Suprapubic skin (tissue), 4 donors: ENCODE measurements around the gene ARPP19. TPM values are rescaled to one million over a fixed set of nuclear protein-coding genes. Genes with fewer than 3 reads are reported as not detected.
"Not testable (repeated sequence)": the region's sequence is repeated elsewhere in the genome, so short reads cannot be mapped to it uniquely, and the experiment has no call there.

Experiments used
- DNase-seq, 2 donors: peaks; one replicate each; pipeline ENCODE4 v3.0.0-alpha.2; 2019; ENCODE audit warnings: low spot score in 2 of 2
- H3K27ac ChIP-seq: fragments of 200-600 bp; sonication (generic); one replicate; pipeline ENCODE4 v1.5.1; 2019
- H3K27me3 ChIP-seq: fragments of 200-600 bp; sonication (generic); one replicate; pipeline ENCODE4 v1.5.1; 2019
- H3K36me3 ChIP-seq: fragments of 200-600 bp; sonication (generic); one replicate; pipeline ENCODE4 v1.5.1; 2019
- H3K4me1 ChIP-seq: fragments of 200-600 bp; sonication (generic); one replicate; pipeline ENCODE4 v1.5.1; 2019
- H3K4me3 ChIP-seq: fragments of 200-600 bp; sonication (generic); one replicate; pipeline ENCODE4 v1.5.1; 2019; ENCODE audit warnings: mild to moderate bottlenecking
- H3K9me3 ChIP-seq: fragments of 200-600 bp; sonication (generic); one replicate; pipeline ENCODE4 v1.5.1; 2019
- EP300 ChIP-seq: sonication (generic); formaldehyde crosslinking; IDR thresholded peaks from one replicate; pipeline ENCODE4 v1.6.1; 2017; ENCODE audit warnings: antibody characterized with exemption
- POLR2A ChIP-seq, 2 donors: fragments of 450-650 bp; IDR thresholded peaks; one replicate each; pipeline ENCODE4 v1.6.1; 2017; ENCODE audit warnings: antibody characterized with exemption in 2 of 2, mild to moderate bottlenecking in 2 of 2, moderate library complexity in 2 of 2
- POLR2AphosphoS5 ChIP-seq, 3 donors: sonication (generic); formaldehyde crosslinking; IDR thresholded peaks; one replicate each; pipeline ENCODE4 v1.6.1; 2017; ENCODE audit warnings: antibody characterized with exemption in 3 of 3
- WGBS: methylation state at CpG from one replicate; pipeline ENCODE4 v1.1.5; 2018; 5-methylcytosine and 5-hydroxymethylcytosine counted together
- total RNA-seq, 4 donors: library from RNA; depleted of rRNA; stranded (reverse); fragments of >200 nt; gene quantifications; one replicate each; pipeline ENCODE4 v1.1.0, GENCODE V29; 2016
- TF ChIP-seq, protein P1 (sequence below), 2 donors: fragments of 200-600 bp in 1 of 2; fragments of 450-650 bp in 1 of 2; sonication (generic) in 1 of 2; IDR thresholded peaks; one replicate each; pipeline ENCODE4 v1.5.1; 2016 to 2019; ENCODE audit warnings: antibody characterized with exemption in 2 of 2, mild to moderate bottlenecking in 1 of 2, moderate library complexity in 1 of 2

ARPP19 gene
- total RNA-seq, 4 donors from 2014 or later: 69.5 to 96.5 (median 86.8) TPM

DNA sequence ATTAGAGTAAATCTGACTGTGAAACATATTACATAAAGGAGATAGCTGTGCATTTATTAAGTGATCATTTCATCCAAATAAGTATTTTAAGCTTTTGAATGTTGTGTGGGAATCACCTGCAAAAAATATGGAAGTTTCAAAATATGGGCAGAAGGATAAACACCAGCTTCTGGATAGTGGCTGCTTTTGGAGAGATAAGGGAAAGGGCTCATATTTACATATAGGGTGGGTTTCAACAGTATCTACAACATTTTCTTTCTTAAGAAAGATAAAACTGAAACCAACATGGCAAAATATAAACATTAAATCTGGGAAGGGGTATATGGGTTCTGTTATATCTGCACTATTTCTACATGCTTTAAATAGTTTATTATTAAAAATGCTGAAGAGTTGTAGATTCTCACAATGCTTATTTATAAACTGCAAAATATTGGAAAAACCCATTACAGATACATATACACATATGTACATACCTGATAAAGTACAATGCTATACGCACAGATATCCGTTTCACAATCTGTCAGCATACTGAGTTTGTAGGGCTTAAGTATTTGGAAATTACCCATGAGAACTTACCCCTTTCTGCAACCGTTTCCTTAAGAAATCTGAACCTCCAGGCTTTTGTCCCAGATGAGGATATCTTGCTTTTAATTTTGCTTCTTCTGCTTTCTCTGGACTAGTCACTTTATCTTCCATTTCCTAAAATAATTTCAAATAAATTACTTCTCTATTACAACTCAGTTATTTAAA lies 12.1 kb downstream of the ARPP19 start:
- Histone ChIP-seq H3K4me1 (peaks cover 28% of the 10 kb centered on the region), H3K4me3 (no peak overlapping the region), H3K27me3 (no peaks in the 10 kb centered on the region), H3K36me3 (peaks cover 24% of the 10 kb centered on the region), H3K27ac (no peak overlapping the region), H3K9me3 (no peaks in the 10 kb centered on the region)
- 86% methylated on average over 3 of the region's 3 CpGs for WGBS
- no peak for DNase-seq
- no peak for TF ChIP-seq POLR2A (IDR thresholded peaks at IDR 0.05)
- no peak for TF ChIP-seq POLR2AphosphoS5 (IDR thresholded peaks at IDR 0.05)
- TF ChIP-seq, protein P1, sequence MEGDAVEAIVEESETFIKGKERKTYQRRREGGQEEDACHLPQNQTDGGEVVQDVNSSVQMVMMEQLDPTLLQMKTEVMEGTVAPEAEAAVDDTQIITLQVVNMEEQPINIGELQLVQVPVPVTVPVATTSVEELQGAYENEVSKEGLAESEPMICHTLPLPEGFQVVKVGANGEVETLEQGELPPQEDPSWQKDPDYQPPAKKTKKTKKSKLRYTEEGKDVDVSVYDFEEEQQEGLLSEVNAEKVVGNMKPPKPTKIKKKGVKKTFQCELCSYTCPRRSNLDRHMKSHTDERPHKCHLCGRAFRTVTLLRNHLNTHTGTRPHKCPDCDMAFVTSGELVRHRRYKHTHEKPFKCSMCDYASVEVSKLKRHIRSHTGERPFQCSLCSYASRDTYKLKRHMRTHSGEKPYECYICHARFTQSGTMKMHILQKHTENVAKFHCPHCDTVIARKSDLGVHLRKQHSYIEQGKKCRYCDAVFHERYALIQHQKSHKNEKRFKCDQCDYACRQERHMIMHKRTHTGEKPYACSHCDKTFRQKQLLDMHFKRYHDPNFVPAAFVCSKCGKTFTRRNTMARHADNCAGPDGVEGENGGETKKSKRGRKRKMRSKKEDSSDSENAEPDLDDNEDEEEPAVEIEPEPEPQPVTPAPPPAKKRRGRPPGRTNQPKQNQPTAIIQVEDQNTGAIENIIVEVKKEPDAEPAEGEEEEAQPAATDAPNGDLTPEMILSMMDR (IDR thresholded peaks at IDR 0.05): no peak
- TF ChIP-seq EP300: no peak

DNA sequence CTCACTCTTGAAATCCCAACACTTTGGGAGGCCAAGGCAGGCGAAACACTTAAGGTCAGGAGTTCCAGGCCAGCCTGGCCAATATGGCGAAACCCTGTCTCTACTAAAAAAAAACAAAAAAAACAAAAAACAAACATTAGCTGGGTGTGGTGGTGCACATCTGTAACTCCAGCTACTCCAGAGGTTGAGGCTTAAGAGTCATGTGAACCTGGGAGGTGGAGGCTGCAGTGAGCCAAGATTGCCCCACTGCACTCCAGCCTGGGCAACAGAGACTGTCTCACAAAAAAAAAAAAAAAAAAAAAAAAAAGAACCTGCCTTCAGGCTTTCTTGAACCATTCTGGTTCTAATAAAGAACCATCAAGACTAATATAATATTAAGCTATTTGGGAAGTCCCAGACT lies 16.5 kb downstream of the ARPP19 start:
- H3K27ac ChIP-seq: no peak overlapping the region
- no peak for DNase-seq
- no peaks in the 10 kb centered on the region for H3K27me3 ChIP-seq
- TF ChIP-seq POLR2A (IDR thresholded peaks at IDR 0.05): no peak
- TF ChIP-seq EP300: no peak
- no peak for TF ChIP-seq POLR2AphosphoS5 (IDR thresholded peaks at IDR 0.05)
- TF ChIP-seq, protein P1 (IDR thresholded peaks at IDR 0.05): no peak
- H3K36me3 ChIP-seq: peaks cover 52% of the 10 kb centered on the region
- no peaks in the 10 kb centered on the region for H3K4me1 ChIP-seq
- 88% methylated on average over 2 of the region's 2 CpGs for whole genome bisulfite sequencing
- H3K4me3 ChIP-seq: no peak overlapping the region
- H3K9me3 ChIP-seq: no peaks in the 10 kb centered on the region

DNA sequence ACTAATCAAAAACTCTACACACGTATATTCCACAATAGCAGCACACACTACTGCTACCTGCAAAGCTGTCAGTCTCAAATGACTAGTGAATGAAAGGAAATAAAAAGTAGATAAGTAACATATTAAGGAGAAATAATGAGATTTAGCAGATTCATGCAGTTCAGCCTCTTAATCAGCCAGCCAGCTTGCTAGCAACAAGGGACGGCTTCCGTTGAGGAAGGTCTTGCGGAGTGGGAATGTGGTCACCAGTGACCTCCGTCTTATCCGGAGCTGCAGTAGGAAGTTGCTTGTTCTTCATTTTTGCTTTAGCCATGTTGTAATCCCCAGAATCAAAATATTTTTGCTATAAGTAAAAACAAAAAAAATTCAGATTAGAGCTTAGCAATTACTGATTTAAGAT lies 17.1 kb downstream of the ARPP19 start:
- DNase-seq: no peak
- H3K27me3 ChIP-seq: no peaks in the 10 kb centered on the region
- peaks cover 54% of the 10 kb centered on the region for H3K36me3 ChIP-seq
- no peaks in the 10 kb centered on the region for H3K4me1 ChIP-seq
- H3K4me3 ChIP-seq: no peak overlapping the region
- H3K9me3 ChIP-seq: no peaks in the 10 kb centered on the region
- TF ChIP-seq POLR2A (IDR thresholded peaks at IDR 0.05) (no peak), POLR2AphosphoS5 (IDR thresholded peaks at IDR 0.05) (no peak), EP300 (no peak)
- TF ChIP-seq, protein P1 (IDR thresholded peaks at IDR 0.05): no peak
- 90% methylated on average over 6 of the region's 6 CpGs for WGBS
- no peak overlapping the region for H3K27ac ChIP-seq

DNA sequence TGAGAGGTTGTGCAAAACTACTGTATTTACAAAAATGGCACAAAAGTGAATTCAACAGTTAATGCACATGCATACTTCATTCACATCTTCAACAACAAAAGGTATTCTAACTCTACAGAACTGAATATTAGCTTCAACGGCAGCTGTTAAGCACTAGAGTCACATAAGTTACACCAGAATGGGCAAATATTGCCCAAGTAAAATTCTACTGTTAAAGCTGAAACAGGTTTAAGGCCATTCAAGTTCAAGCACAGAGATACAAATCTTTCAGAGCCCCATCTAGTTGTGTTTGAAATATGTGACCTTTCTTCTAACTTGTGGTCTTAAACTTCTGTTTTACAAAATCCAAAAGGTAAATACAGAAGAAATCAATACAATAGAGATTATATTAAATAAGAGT lies 17.6 kb downstream of the ARPP19 start:
- H3K36me3 ChIP-seq: peaks cover 54% of the 10 kb centered on the region

DNA sequence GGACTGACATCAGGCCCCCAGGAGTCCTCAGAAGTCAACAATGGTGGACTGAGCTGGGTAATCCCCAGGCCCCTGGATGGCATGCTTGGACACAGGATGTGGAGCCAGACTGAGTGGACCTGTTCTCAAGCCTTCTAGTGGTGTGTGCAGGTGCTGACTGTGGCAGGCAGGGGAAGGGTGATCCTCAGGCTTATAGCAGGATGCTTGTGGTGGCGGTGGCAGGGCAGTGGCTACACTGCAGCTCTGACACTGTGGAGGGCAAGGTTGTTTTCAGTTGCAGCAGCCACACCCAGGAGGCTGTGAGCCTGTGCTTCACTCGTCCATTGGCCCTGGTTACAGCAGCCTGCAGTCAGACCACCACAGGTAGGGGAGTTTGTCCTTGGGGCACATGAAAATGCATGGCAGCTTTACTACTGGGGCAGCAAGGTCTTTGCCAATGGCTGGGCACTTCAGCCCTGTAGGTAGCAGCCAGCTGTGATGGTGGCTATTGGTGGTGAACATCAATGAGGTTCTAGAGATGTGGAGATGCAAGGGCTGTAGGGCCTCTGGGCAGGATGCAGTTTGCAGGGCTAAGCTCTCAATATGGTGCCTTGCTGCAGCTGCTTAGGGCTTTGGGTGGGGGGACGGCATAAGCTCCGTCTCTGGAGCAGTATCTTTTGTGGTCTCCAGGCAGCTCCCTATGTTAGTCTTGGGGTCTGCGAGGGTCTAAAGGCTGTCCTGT lies 22.6 kb downstream of the ARPP19 start:
- Histone ChIP-seq H3K36me3 (peaks cover 40% of the 10 kb centered on the region), H3K9me3 (no peaks in the 10 kb centered on the region), H3K4me1 (no peaks in the 10 kb centered on the region), H3K4me3 (no peak overlapping the region), H3K27me3 (no peaks in the 10 kb centered on the region), H3K27ac (no peak overlapping the region)
- 92% methylated on average over 5 of the region's 5 CpGs for WGBS
- TF ChIP-seq POLR2AphosphoS5 (IDR thresholded peaks at IDR 0.05): no peak
- TF ChIP-seq, protein P1 (IDR thresholded peaks at IDR 0.05): no peak
- TF ChIP-seq POLR2A (IDR thresholded peaks at IDR 0.05): no peak
- TF ChIP-seq EP300: no peak
- DNase-seq: no peak

More for the DNA sequence above, 17.6 kb downstream of the ARPP19 start:
- H3K9me3 ChIP-seq, DNase-seq, H3K27me3 ChIP-seq, H3K4me3 ChIP-seq, H3K27ac ChIP-seq, H3K4me1 ChIP-seq: not testable (repeated sequence)
- WGBS: 87% methylated on average over 1 of the region's 1 CpG
